A549 (cell line): ENCODE results near the gene GALNT16. TPM values are rescaled to one million over a fixed set of nuclear protein-coding genes. Genes with fewer than 3 reads are reported as not detected.

Experiments
- ATAC-seq, 2 experiments: fragments of 200-7000 bp in 1 of 2; fragments of >200 bp in 1 of 2; cut with Nextera tagmentation in 1 of 2; cut with Tn5 transposase in 1 of 2; 3 replicates each; pipeline versions ENCODE4 v1.8.0 to v1.9.1; 2018 to 2020; ENCODE audit warnings: mild to moderate bottlenecking in 1 of 2, moderate library complexity in 1 of 2
- CTCF ChIA-PET: fragments of 300-600 bp; sonication (Branson Sonifier 250); formaldehyde crosslinking; extraction: SDS; loops from one replicate; lab custom pipeline; 2021; ENCODE audit warnings: antibody characterized with exemption, inconsistent platforms; lab: Yijun Ruan, JAX
- POLR2A ChIA-PET: fragments of 350-600 bp; formaldehyde crosslinking; extraction: SDS; loops from one replicate; lab custom pipeline; 2021; ENCODE audit warnings: antibody characterized with exemption, inconsistent platforms; lab: Yijun Ruan, JAX
- DNase-seq, 2 experiments: peaks; one replicate each; pipeline versions ENCODE4 v3.0.0 to v3.0.0-alpha.2; 2011 to 2016; ENCODE audit warnings: low read depth in 1 of 2, low spot score in 1 of 2
- FAIRE-seq: peaks from 2 replicates; lab custom pipeline; 2011; peaks lifted over from hg19 to GRCh38; lab: Jason Lieb, UNC
- H3K27ac ChIP-seq, 2 experiments: fragments of >200 bp; sonication (Bioruptor Twin); formaldehyde crosslinking; 3 replicates each; pipeline ENCODE4 v1.5.1; 2016 to 2017
- H3K4me1 ChIP-seq: fragments of >200 bp; sonication (Bioruptor Twin); formaldehyde crosslinking; 3 replicates; pipeline ENCODE4 v1.6.1; 2016
- H3K4me2 ChIP-seq: fragments of >200 bp; sonication (Bioruptor Twin); formaldehyde crosslinking; 3 replicates; pipeline ENCODE4 v1.6.1; 2016
- H3K4me3 ChIP-seq: fragments of >200 bp; sonication (Bioruptor Twin); formaldehyde crosslinking; 3 replicates; pipeline ENCODE4 v1.5.1; 2016
- H3K9me3 ChIP-seq: fragments of >200 bp; sonication (Bioruptor Twin); formaldehyde crosslinking; 3 replicates; pipeline ENCODE4 v1.6.1; 2016
- ATOH8 ChIP-seq: fragments of 250-450 bp; sonication (Bioruptor Pico); IDR thresholded peaks from 2 replicates; pipeline ENCODE4 v1.5.0; 2020; ENCODE audit warnings: low read depth, mild to moderate bottlenecking, moderate library complexity
- CBX2 ChIP-seq: fragments of 200-600 bp; sonication (generic); IDR thresholded peaks from 2 replicates; pipeline ENCODE4 v1.6.1; 2016; ENCODE audit warnings: low read depth, mild to moderate bottlenecking, borderline replicate concordance
- EHF ChIP-seq: fragments of 250-450 bp; sonication (Bioruptor Pico); IDR thresholded peaks from 2 replicates; pipeline ENCODE4 v1.5.0; 2020; ENCODE audit warnings: mild to moderate bottlenecking
- ESRRA ChIP-seq: fragments of 150-350 bp; IDR thresholded peaks from 2 replicates; pipeline ENCODE4 v1.6.1; 2014; ENCODE audit warnings: mild to moderate bottlenecking, low read length, borderline replicate concordance
- FOSB ChIP-seq: fragments of 250-450 bp; sonication (Bioruptor Pico); IDR thresholded peaks from 2 replicates; pipeline ENCODE4 v1.5.0; 2020; ENCODE audit warnings: mild to moderate bottlenecking, moderate library complexity
- HOXA7 ChIP-seq: fragments of 250-450 bp; sonication (Bioruptor Pico); IDR thresholded peaks from 2 replicates; pipeline ENCODE4 v1.5.0; 2020; ENCODE audit warnings: mild to moderate bottlenecking, moderate library complexity
- HOXB13 ChIP-seq: fragments of 250-450 bp; sonication (Bioruptor Pico); IDR thresholded peaks from 2 replicates; pipeline ENCODE4 v1.5.0; 2020; ENCODE audit warnings: low read depth, mild to moderate bottlenecking, moderate library complexity
- HOXB5 ChIP-seq: fragments of 250-450 bp; sonication (Bioruptor Pico); IDR thresholded peaks from 2 replicates; pipeline ENCODE4 v1.5.0; 2020; ENCODE audit warnings: mild to moderate bottlenecking, moderate library complexity
- JUN ChIP-seq, 2 experiments: fragments of >200 bp; sonication (Bioruptor Twin); formaldehyde crosslinking; IDR thresholded peaks; 2 replicates in 1 of 2; 3 replicates in 1 of 2; pipeline ENCODE4 v1.6.1; 2016 to 2017
- MAFK ChIP-seq: fragments of 450-650 bp; IDR thresholded peaks from 2 replicates; pipeline ENCODE4 v1.6.1; 2014; ENCODE audit not compliant: partially characterized antibody
- MYC ChIP-seq: IDR thresholded peaks from 2 replicates; pipeline ENCODE4 v1.6.1; 2012; ENCODE audit warnings: mild to moderate bottlenecking, inconsistent platforms, low read length, improper control_type of control experiment, borderline replicate concordance
- PBX3 ChIP-seq: IDR thresholded peaks from 2 replicates; pipeline ENCODE4 v1.6.1; 2012
- PHF8 ChIP-seq: fragments of 200-600 bp; sonication (generic); IDR thresholded peaks from 2 replicates; pipeline ENCODE4 v1.6.1; 2016; ENCODE audit warnings: low read depth, mild to moderate bottlenecking, antibody characterized with exemption, moderate library complexity, borderline replicate concordance
- POLR2A ChIP-seq: IDR thresholded peaks from 2 replicates; pipeline ENCODE4 v1.6.1; 2012; ENCODE audit warnings: mild to moderate bottlenecking, low read length
- TP53 ChIP-seq: fragments of 250-450 bp; sonication (Bioruptor Pico); IDR thresholded peaks from 2 replicates; pipeline ENCODE4 v1.5.0; 2021; ENCODE audit warnings: mild to moderate bottlenecking, moderate library complexity
- ZNF302 ChIP-seq: fragments of 250-450 bp; sonication (Bioruptor Pico); IDR thresholded peaks from 2 replicates; pipeline ENCODE4 v1.9.0; 2021; ENCODE audit warnings: inconsistent platforms, mild to moderate bottlenecking, moderate library complexity
- WGBS: methylation state at CpG from one replicate; pipeline ENCODE4 v1.1.6; 2017; ENCODE audit errors: missing lambda C conversion rate; 5-methylcytosine and 5-hydroxymethylcytosine counted together
- polyA plus RNA-seq, 4 experiments: library from polyadenylated mRNA; depleted of rRNA in 3 of 4; stranded (reverse); fragments of >200 nt; fragmentation: RNase III in 1 of 4; extraction: RNeasy Plus Mini Kit Qiagen cat#74134 plus additional on column Dnase treatment in 1 of 4; gene quantifications; 2 replicates in 3 of 4; 3 replicates in 1 of 4; pipeline ENCODE4 v1.2.3, GENCODE V29; 2011 to 2017
- TF ChIP-seq, protein P1 (sequence below): fragments of 250-450 bp; sonication (Bioruptor Pico); IDR thresholded peaks from 2 replicates; pipeline ENCODE4 v1.5.0; 2021; ENCODE audit warnings: mild to moderate bottlenecking, moderate library complexity, borderline replicate concordance
- TF ChIP-seq, protein P2 (sequence below): fragments of >200 bp; sonication (Bioruptor Twin); formaldehyde crosslinking; IDR thresholded peaks from 3 replicates; pipeline ENCODE4 v1.5.1; 2016

The GALNT16 gene
- polyA plus RNA-seq, 2 of the 4 experiments (the other 2 are of a cell fraction) = 2.8 to 3.4 TPM

DNA sequence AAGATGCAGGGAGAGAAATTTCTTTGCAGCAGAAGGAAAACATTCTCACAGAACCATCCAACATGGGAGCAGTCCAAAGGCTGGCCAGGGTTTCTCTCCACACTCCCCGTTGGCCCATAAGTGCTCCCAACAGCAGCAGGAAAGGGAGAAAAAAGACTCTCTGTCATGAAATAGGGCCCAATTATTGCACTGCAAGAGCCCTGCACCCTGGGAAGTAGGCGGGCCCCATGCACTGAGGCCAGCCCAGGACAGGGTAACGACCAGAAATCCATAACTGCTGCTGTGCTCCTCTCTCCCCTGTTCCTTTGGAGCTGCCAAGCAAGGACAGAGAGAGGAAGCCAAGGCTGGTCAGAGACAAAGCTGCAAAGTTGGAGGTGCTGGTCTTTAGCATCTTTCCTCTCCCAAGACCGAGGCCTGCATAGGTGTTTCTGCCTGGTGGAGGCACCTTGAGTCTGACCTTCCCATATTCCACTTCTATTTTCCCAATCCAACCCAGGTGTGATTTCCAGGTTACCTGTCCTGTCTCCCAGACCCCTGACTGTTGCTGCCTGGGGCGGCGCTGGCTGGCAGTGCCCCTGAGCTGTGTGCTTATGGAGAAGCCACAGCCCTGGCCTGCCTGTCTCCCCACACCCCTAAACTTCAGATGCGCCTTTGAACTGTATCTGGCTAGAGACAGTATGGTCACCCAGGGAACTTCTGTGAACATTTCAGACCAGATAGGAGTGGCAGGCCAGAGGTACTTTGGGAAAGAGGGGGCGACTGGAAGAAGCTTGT lies 6.8 kb downstream of the GALNT16 start:
- H3K4me3 ChIP-seq = no peak overlapping the region
- WGBS = 75% methylated on average over 8 of the region's 8 CpGs
- TF ChIP-seq TP53 (CRISPR knock-in tag) (no peak), ATOH8 (CRISPR knock-in tag) (no peak), PBX3 (no peak), HOXA7 (CRISPR knock-in tag) (no peak), JUN (IDR thresholded peaks at IDR 0.05) (no peak)
- TF ChIP-seq, protein P1, sequence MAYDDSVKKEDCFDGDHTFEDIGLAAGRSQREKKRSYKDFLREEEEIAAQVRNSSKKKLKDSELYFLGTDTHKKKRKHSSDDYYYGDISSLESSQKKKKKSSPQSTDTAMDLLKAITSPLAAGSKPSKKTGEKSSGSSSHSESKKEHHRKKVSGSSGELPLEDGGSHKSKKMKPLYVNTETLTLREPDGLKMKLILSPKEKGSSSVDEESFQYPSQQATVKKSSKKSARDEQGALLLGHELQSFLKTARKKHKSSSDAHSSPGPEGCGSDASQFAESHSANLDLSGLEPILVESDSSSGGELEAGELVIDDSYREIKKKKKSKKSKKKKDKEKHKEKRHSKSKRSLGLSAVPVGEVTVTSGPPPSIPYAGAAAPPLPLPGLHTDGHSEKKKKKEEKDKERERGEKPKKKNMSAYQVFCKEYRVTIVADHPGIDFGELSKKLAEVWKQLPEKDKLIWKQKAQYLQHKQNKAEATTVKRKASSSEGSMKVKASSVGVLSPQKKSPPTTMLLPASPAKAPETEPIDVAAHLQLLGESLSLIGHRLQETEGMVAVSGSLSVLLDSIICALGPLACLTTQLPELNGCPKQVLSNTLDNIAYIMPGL (CRISPR knock-in tag) = no peak
- no peak for DNase-seq
- no peak for ATAC-seq
- CTCF ChIA-PET = interaction anchor here (0.5 to 1.9 kb wide), 7 partner anchors 14 to 193 kb away, joined by 3 to 11 read pairs (median 3); no protein-coding TSS in a partner anchor
- no peak for FAIRE-seq
- H3K4me1 ChIP-seq = no peaks in the 10 kb centered on the region; the same call in 2 of the 3 replicates
- POLR2A ChIA-PET = no interaction called here
- no peak overlapping the region for H3K27ac ChIP-seq
- no peak overlapping the region for H3K4me2 ChIP-seq
- H3K9me3 ChIP-seq = no peaks in the 10 kb centered on the region

DNA sequence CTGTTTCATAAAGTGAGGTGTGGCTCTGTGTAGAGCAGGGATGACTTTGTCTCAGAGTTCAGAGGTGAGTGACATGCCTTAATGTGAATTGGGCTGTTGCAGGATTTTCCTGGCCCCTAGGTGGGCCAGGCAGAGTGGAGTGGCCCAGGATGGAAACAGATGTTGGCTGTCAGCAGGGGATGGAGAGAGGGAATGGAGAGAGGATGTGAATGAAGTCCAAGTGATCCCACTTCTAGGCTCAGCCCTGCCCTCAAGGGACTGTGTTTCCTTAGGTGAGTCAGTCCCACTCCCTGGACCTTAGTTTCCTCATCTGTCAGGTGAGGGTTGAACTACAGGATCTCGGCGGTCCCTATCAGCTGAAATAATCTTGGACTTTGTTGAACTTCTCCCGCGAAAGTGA lies 7.5 kb downstream of the GALNT16 start:
- Histone ChIP-seq H3K4me1 (no peaks in the 10 kb centered on the region; the same call in 2 of the 3 replicates), H3K4me2 (no peak overlapping the region), H3K9me3 (no peaks in the 10 kb centered on the region), H3K27ac (no peak overlapping the region)
- POLR2A ChIA-PET = no interaction called here
- 92% methylated on average over 4 of the region's 4 CpGs for WGBS
- CTCF ChIA-PET = interaction anchor here (0.5 to 1.9 kb wide), 8 partner anchors 13 to 236 kb away, joined by 3 to 11 read pairs (median 3); no protein-coding TSS in a partner anchor
- DNase-seq (no peak), FAIRE-seq (no peak)
- no peak for TF ChIP-seq MAFK
- no peak for TF ChIP-seq MYC
- no peak for TF ChIP-seq ZNF302 (CRISPR knock-in tag)
- TF ChIP-seq PHF8 = no peak
- no peak for TF ChIP-seq CBX2
- TF ChIP-seq POLR2A = no peak
- no peak for TF ChIP-seq HOXB5 (CRISPR knock-in tag)
- no peak for TF ChIP-seq HOXB13
- no peak for TF ChIP-seq FOSB (CRISPR knock-in tag)
- TF ChIP-seq EHF (CRISPR knock-in tag) = no peak
- no peak for TF ChIP-seq ESRRA
- TF ChIP-seq, protein P2, sequence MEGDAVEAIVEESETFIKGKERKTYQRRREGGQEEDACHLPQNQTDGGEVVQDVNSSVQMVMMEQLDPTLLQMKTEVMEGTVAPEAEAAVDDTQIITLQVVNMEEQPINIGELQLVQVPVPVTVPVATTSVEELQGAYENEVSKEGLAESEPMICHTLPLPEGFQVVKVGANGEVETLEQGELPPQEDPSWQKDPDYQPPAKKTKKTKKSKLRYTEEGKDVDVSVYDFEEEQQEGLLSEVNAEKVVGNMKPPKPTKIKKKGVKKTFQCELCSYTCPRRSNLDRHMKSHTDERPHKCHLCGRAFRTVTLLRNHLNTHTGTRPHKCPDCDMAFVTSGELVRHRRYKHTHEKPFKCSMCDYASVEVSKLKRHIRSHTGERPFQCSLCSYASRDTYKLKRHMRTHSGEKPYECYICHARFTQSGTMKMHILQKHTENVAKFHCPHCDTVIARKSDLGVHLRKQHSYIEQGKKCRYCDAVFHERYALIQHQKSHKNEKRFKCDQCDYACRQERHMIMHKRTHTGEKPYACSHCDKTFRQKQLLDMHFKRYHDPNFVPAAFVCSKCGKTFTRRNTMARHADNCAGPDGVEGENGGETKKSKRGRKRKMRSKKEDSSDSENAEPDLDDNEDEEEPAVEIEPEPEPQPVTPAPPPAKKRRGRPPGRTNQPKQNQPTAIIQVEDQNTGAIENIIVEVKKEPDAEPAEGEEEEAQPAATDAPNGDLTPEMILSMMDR = no peak
- TF ChIP-seq, all 56 proteins: peak for 0
- no peak for ATAC-seq
- H3K4me3 ChIP-seq = no peak overlapping the region
